ENCODE measurements around the gene OR56A3. TPM values are rescaled to one million over a fixed set of nuclear protein-coding genes. Genes with fewer than 3 reads are reported as not detected.

OR56A3 gene
- total and polyA plus RNA-seq, 10 of the 15 experiments (the other 5 are each of a cell fraction or from before 2014, with no cell fraction given): not detected

- Histone ChIP-seq H3K79me2 (ENCODE audit: control insufficient read depth, insufficient read depth, low read length) (no peaks in the 10 kb centered on the region), H3K27ac (ENCODE audit: control insufficient read depth, insufficient read depth) (no peak overlapping the region), H4K20me1 (ENCODE audit: control insufficient read depth, insufficient read depth) (no peaks in the 10 kb centered on the region), H3K27me3 (replicated peaks in 1 of 2; ENCODE audit: control insufficient read depth in 2 of 2, insufficient read depth in 2 of 2, low read length in 1 of 2) (no peaks in the 10 kb centered on the region), H3K4me2 (ENCODE audit: control insufficient read depth, insufficient read depth) (no peak overlapping the region), H3K9me3 (replicated peaks; ENCODE audit: control insufficient read depth, insufficient read depth, low read length) (no peaks in the 10 kb centered on the region), H3K4me1 (ENCODE audit: control insufficient read depth, insufficient read depth, low read length) (no peaks in the 10 kb centered on the region), H3K36me3 (ENCODE audit: control insufficient read depth in 2 of 2, insufficient read depth in 2 of 2, low read length in 1 of 2) (no peaks in the 10 kb centered on the region), H3K4me3 (no peak overlapping the region), H3K9ac (ENCODE audit: control insufficient read depth, insufficient read depth, low read length) (no peak overlapping the region), H2AFZ (ENCODE audit: control insufficient read depth, low read depth, low read length) (no peak overlapping the region)
- SMC1A ChIA-PET (ENCODE audit: uncharacterized antibody, unreplicated experiment): no interaction called here
- WGBS (ENCODE audit: insufficient coverage, insufficient replicate concordance, low lambda C conversion rate, missing lambda C conversion rate): 0% methylated on average over 1 of the region's 1 CpG
- intact Hi-C loops (cut with micrococcal nuclease; ENCODE audit: unreplicated experiment) (no loop called here), in situ Hi-C loops (cut with MboI) (no loop called here)
- CTCF ChIA-PET: no interaction called here
- no TSS peak for BruUV-seq (replicated peaks)
- FAIRE-seq: no peak
- DNase-seq (ENCODE audit: low read depth, low spot score): no peak
- no peak for ATAC-seq
- POLR2A ChIA-PET: no interaction called here
- no peak for TF ChIP-seq MEF2A (IDR thresholded peaks at IDR 0.05; ENCODE audit: insufficient read depth, low read depth, low read length)
- TF ChIP-seq SUZ12 (IDR thresholded peaks at IDR 0.05; ENCODE audit: unreplicated experiment): no peak
- no peak for TF ChIP-seq NFYB (IDR thresholded peaks at IDR 0.05; ENCODE audit: insufficient read depth, low read depth, low read length)
- TF ChIP-seq USF1 (IDR thresholded peaks at IDR 0.05; ENCODE audit: borderline replicate concordance, extremely low read length, insufficient read depth, low read depth, low read length): no peak
- TF ChIP-seq PML (IDR thresholded peaks at IDR 0.05; ENCODE audit: low read length): no peak
- no peak for TF ChIP-seq RELB (IDR thresholded peaks at IDR 0.05; ENCODE audit: low read depth)
- TF ChIP-seq ZNF207 (IDR thresholded peaks at IDR 0.05; ENCODE audit: borderline replicate concordance): no peak
- no peak for TF ChIP-seq SIX5 (IDR thresholded peaks at IDR 0.05; ENCODE audit: low read depth, low read length, severe bottlenecking)
- TF ChIP-seq NR2C1 (IDR thresholded peaks at IDR 0.05): no peak
- TF ChIP-seq RFX5 (IDR thresholded peaks at IDR 0.05; ENCODE audit: low read depth, low read length): no peak
- no peak for TF ChIP-seq SIN3A (IDR thresholded peaks at IDR 0.05; ENCODE audit: low read depth, low read length)
- TF ChIP-seq CBX5 (IDR thresholded peaks at IDR 0.05; ENCODE audit: low read depth): no peak
- no peak for TF ChIP-seq BRCA1 (IDR thresholded peaks at IDR 0.05; ENCODE audit: low read depth, low read length)
- no peak for TF ChIP-seq SMARCA5 (IDR thresholded peaks at IDR 0.05)
- TF ChIP-seq YY1 (IDR thresholded peaks at IDR 0.05; ENCODE audit: low read depth, low read length): no peak
- no peak for TF ChIP-seq EED (IDR thresholded peaks at IDR 0.05; ENCODE audit: low read depth)
- no peak for TF ChIP-seq PBX3 (IDR thresholded peaks at IDR 0.05; ENCODE audit: insufficient replicate concordance, low read depth, low read length)
- TF ChIP-seq PAX5 (IDR thresholded peaks at IDR 0.05; ENCODE audit: borderline replicate concordance, low read depth, low read length): no peak
- TF ChIP-seq IRF4 (IDR thresholded peaks at IDR 0.05; ENCODE audit: low read depth, low read length): no peak
- TF ChIP-seq EP300 (IDR thresholded peaks at IDR 0.05; ENCODE audit: borderline replicate concordance in 1 of 2, control insufficient read depth in 1 of 2, low read depth in 2 of 2, low read length in 2 of 2): no peak
- RAD21 ChIA-PET (ENCODE audit: unreplicated experiment): no interaction called here
These were observed 31.5 kb downstream of the OR56A3 start for GRCh38 chr11:5973530-5973929.

Data from GM12878 (cell line).